GM12892 (cell line): ENCODE measurements around the gene DLX6.

Source experiments
- POLR2A ChIP-seq: IDR thresholded peaks from 2 replicates; pipeline ENCODE4 v1.6.1; 2011; ENCODE audit warnings: low read depth, low read length, control low read depth
- POLR2AphosphoS5 ChIP-seq: IDR thresholded peaks from 2 replicates; pipeline ENCODE4 v1.6.1; 2011; ENCODE audit warnings: low read depth, low read length, control low read depth
- TAF1 ChIP-seq: IDR thresholded peaks from 2 replicates; pipeline ENCODE4 v1.6.1; 2011; ENCODE audit warnings: low read depth, mild to moderate bottlenecking, control low read depth, low read length, borderline replicate concordance

- TF ChIP-seq TAF1, result no peak
- TF ChIP-seq POLR2A, result no peak
- no peak for TF ChIP-seq POLR2AphosphoS5
Measured at GRCh38 chr7:96997512-96998032, 7.8 kb upstream of the DLX6 start.
